Measurements from ENCODE around the gene PTPRD. TPM values are rescaled to one million over a fixed set of nuclear protein-coding genes. Genes with fewer than 3 reads are reported as not detected.
"Not testable (repeated sequence)": the region's sequence is repeated elsewhere in the genome, so short reads cannot be mapped to it uniquely, and the experiment has no call there.

The PTPRD gene
- total RNA-seq, 1 donor: 0.52 TPM

- no peaks in the 10 kb centered on the region for H3K9me3 ChIP-seq (ENCODE audit: low read depth, low read length)
- H3K4me1 ChIP-seq (ENCODE audit: insufficient read depth, low read length): no peaks in the 10 kb centered on the region
- H3K4me3 ChIP-seq (ENCODE audit: low read length): no peak overlapping the region
- no peaks in the 10 kb centered on the region for H3K27me3 ChIP-seq (ENCODE audit: insufficient read depth, low read length)
These were observed 1889.6 kb downstream of the PTPRD start for GRCh38 chr9:8723195-8723594.

DNA sequence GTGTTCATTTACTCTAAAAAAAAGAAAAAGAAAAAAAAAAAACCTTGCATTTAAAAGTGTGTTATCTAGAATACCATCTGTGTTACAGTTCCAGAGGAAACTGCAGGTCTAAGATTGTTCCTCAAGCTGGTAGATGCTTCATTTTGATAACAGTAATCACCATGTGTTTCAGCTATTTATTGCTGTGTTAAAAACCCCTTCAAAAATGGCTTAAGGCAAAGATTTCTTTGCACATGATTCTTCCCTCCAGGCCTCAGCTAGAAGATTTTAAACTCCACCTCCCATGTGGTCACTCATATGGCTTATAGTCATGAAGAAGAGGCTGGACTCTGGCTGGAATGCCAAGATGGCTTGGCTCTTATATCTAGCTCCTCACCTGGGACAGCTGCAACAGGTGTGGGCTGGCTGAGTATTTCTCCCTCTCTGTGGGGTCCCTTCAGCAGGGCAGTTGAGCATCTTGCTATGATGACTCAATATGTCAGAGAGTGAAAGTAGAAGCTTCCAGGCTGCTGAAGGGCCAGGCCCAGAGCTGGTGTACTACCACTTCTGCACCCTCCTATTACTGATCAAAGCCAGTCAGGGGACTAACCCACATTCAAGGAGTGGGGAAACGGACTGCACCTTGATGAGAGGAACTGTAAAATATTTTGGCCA is 1892.8 kb downstream of the PTPRD start:
- Histone ChIP-seq H3K9me3 (ENCODE audit: low read depth, low read length) (no peaks in the 10 kb centered on the region), H3K4me1 (ENCODE audit: insufficient read depth, low read length) (no peaks in the 10 kb centered on the region)

DNA sequence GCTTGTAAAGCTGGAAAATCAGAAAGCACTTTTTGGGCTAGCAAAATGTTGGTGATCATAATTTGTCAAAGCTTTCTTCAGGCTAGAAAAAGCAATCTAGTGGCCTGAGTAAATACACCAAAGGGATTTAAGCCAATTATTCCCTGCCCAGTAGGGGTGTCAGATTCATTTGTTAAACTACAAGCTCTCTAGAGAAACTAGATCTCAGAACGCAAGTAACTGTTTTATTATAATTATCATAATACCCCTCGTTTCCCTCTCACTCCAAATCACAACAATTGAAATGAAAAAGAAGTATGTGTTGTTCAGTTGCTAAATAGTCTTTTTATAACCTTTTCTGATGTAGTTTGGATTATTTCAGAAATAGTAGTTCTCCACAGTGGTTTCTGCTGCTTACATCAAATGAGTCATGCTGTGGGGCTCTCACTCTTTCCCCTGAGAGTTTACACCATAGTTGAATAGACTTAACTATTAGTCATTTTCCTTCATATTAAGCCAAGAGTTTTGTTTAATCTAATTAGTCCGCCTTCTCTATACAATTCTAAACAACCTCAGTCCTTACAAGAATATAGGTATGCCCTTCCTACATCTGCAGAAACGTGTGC is 1894.6 kb downstream of the PTPRD start:
- Histone ChIP-seq H3K27me3 (ENCODE audit: insufficient read depth, low read length) (no peaks in the 10 kb centered on the region), H3K9me3 (ENCODE audit: low read depth, low read length) (no peaks in the 10 kb centered on the region), H3K4me1 (ENCODE audit: insufficient read depth, low read length) (no peaks in the 10 kb centered on the region), H3K4me3 (ENCODE audit: low read length) (no peak overlapping the region)

More for the DNA sequence above, 1892.8 kb downstream of the PTPRD start:
- H3K27me3 ChIP-seq (ENCODE audit: insufficient read depth, low read length): no peaks in the 10 kb centered on the region
- no peak overlapping the region for H3K4me3 ChIP-seq (ENCODE audit: low read length)

GRCh38 chr9:8717146-8717545 is 1895.7 kb downstream of the PTPRD start:
- Histone ChIP-seq H3K27me3 (ENCODE audit: insufficient read depth, low read length) (no peaks in the 10 kb centered on the region), H3K9me3 (ENCODE audit: low read depth, low read length) (no peaks in the 10 kb centered on the region), H3K4me1 (ENCODE audit: insufficient read depth, low read length) (no peaks in the 10 kb centered on the region), H3K4me3 (ENCODE audit: low read length) (no peak overlapping the region)

DNA sequence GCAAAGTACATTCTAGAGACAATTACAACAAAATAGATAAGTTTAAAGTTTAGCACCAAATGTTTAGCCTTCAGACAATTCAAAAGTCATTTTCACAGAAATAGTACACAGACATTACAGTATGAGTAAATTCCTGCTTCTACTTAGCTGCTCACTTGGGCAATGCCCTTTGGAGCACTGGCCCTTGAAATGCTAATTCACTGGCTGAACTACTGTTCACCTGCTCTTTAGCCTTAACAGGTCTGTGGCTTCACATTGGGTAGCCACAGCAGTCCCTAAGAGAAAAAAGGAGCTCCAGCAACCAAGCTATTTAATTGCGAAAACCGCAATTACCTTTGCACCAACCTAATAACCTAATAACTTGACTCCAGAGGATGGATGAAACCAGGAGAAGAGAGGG is 1897.0 kb downstream of the PTPRD start:
- no peaks in the 10 kb centered on the region for H3K27me3 ChIP-seq (ENCODE audit: insufficient read depth, low read length)
- no peaks in the 10 kb centered on the region for H3K9me3 ChIP-seq (ENCODE audit: low read depth, low read length)
- H3K4me3 ChIP-seq (ENCODE audit: low read length): no peak overlapping the region
- no peaks in the 10 kb centered on the region for H3K4me1 ChIP-seq (ENCODE audit: insufficient read depth, low read length)

GRCh38 chr9:8713811-8714165 is 1899.0 kb downstream of the PTPRD start:
- H3K27me3 ChIP-seq (ENCODE audit: insufficient read depth, low read length): no peaks in the 10 kb centered on the region
- no peak overlapping the region for H3K4me3 ChIP-seq (ENCODE audit: low read length)
- no peaks in the 10 kb centered on the region for H3K4me1 ChIP-seq (ENCODE audit: insufficient read depth, low read length)
- no peaks in the 10 kb centered on the region for H3K9me3 ChIP-seq (ENCODE audit: low read depth, low read length)

- Histone ChIP-seq H3K9me3 (ENCODE audit: low read depth, low read length) (no peaks in the 10 kb centered on the region), H3K4me3 (ENCODE audit: low read length) (no peak overlapping the region), H3K4me1 (ENCODE audit: insufficient read depth, low read length) (no peaks in the 10 kb centered on the region), H3K27me3 (ENCODE audit: insufficient read depth, low read length) (no peaks in the 10 kb centered on the region)
These were observed 1899.5 kb downstream of the PTPRD start for GRCh38 chr9:8713149-8713810.

GRCh38 chr9:8709731-8710130 is 1903.1 kb downstream of the PTPRD start:
- Histone ChIP-seq H3K4me1 (ENCODE audit: insufficient read depth, low read length) (no peaks in the 10 kb centered on the region), H3K27me3 (ENCODE audit: insufficient read depth, low read length) (no peaks in the 10 kb centered on the region), H3K4me3 (ENCODE audit: low read length) (no peak overlapping the region), H3K9me3 (ENCODE audit: low read depth, low read length) (no peaks in the 10 kb centered on the region)

DNA sequence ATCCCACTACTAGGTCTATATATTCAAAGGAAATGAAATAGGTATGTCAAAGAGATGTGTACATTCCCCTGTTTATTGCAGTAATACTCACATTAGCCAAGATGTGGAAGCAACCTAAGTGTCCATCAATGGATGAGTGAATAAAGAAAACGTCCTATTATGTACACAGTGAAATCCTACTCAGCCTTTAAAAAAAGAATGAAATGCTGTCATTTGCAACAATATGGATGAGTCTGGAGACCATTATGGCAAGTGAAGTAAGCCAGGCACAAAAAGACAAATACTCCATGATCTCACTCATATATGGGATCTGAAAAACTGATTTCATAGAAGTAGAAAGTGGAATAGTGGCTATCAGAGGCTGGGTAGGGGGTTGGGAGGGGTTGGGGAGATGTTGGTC is 1904.1 kb downstream of the PTPRD start:
- Histone ChIP-seq H3K4me3 (ENCODE audit: low read length) (no peak overlapping the region), H3K4me1 (ENCODE audit: insufficient read depth, low read length) (no peaks in the 10 kb centered on the region), H3K27me3 (ENCODE audit: insufficient read depth, low read length) (no peaks in the 10 kb centered on the region)

GRCh38 chr9:8706998-8707397 is 1905.8 kb downstream of the PTPRD start:
- Histone ChIP-seq H3K4me1 (ENCODE audit: insufficient read depth, low read length) (no peaks in the 10 kb centered on the region), H3K9me3 (ENCODE audit: low read depth, low read length) (no peaks in the 10 kb centered on the region), H3K4me3 (ENCODE audit: low read length) (no peak overlapping the region), H3K27me3 (ENCODE audit: insufficient read depth, low read length) (no peaks in the 10 kb centered on the region)

More for the DNA sequence above, 1904.1 kb downstream of the PTPRD start:
- H3K9me3 ChIP-seq (ENCODE audit: low read depth, low read length): no peaks in the 10 kb centered on the region

GRCh38 chr9:8706531-8706930 is 1906.3 kb downstream of the PTPRD start:
- Histone ChIP-seq H3K4me3 (ENCODE audit: low read length) (no peak overlapping the region), H3K27me3 (ENCODE audit: insufficient read depth, low read length) (no peaks in the 10 kb centered on the region), H3K4me1 (ENCODE audit: insufficient read depth, low read length) (no peaks in the 10 kb centered on the region), H3K9me3 (ENCODE audit: low read depth, low read length) (no peaks in the 10 kb centered on the region)

DNA sequence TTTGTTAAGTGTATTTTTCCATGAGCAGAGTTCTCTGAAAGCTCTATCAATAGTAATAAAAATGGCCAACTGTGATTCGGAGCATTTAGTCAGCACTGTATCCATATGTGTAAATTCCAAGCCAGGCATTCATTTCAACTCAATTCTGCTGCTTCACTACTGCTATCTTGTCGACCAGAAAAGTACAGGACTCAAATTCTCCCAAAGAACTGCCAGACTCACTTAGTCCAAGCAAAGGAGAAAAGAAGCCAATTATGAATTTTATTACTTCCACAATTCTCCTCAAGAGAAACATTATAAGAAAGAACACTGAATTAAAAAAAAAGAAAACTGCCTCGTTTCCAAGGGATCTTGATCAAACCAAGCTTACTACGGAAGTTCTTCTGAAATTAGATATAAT is 1906.9 kb downstream of the PTPRD start:
- H3K27me3 ChIP-seq (ENCODE audit: insufficient read depth, low read length): no peaks in the 10 kb centered on the region
- H3K9me3 ChIP-seq (ENCODE audit: low read depth, low read length): no peaks in the 10 kb centered on the region
- no peak overlapping the region for H3K4me3 ChIP-seq (ENCODE audit: low read length)
- no peaks in the 10 kb centered on the region for H3K4me1 ChIP-seq (ENCODE audit: insufficient read depth, low read length)

DNA sequence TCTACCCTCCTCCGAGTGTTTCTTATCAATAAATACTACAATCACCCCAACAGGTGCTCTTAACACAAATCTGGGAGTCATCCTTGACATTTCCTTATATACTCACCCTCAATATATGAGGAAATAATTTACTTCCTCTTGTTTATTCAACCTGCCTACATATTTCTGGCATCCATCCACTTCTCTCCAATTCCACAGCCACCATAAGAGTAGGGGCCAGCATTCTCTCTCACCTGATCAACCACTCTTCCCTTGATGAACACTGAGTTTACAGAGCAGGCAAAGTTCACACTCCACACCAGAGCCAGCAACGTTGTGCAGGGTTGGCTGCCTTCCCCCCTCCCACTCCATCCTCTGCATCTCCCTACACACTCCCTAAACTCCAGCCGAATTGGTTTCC is 1908.9 kb downstream of the PTPRD start:
- Histone ChIP-seq H3K4me3 (ENCODE audit: low read length) (no peak overlapping the region), H3K4me1 (ENCODE audit: insufficient read depth, low read length) (no peaks in the 10 kb centered on the region), H3K27me3 (ENCODE audit: insufficient read depth, low read length) (no peaks in the 10 kb centered on the region), H3K9me3 (ENCODE audit: low read depth, low read length) (no peaks in the 10 kb centered on the region)

DNA sequence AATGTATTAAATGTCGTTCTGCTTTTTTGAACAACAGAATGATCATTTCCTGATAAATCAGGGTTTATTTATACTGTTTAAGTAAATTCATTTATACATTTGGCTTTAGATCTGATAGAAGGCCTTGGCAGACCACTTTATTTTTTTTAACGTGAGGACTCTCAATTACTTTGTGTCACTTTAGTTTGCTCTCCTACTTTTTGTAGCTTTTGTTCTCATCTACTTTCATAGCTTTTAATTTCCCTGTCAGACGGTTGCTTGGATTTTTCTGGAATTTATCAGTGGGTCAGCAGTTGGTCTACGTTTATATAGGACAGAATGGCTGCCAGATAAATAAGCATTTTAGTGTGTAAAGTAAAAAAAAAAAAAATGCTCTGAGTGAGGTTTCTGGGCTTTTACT is 1910.9 kb downstream of the PTPRD start:
- H3K4me3 ChIP-seq (ENCODE audit: low read length): no peak overlapping the region
- H3K4me1 ChIP-seq (ENCODE audit: insufficient read depth, low read length): no peaks in the 10 kb centered on the region
- no peaks in the 10 kb centered on the region for H3K9me3 ChIP-seq (ENCODE audit: low read depth, low read length)
- no peaks in the 10 kb centered on the region for H3K27me3 ChIP-seq (ENCODE audit: insufficient read depth, low read length)

DNA sequence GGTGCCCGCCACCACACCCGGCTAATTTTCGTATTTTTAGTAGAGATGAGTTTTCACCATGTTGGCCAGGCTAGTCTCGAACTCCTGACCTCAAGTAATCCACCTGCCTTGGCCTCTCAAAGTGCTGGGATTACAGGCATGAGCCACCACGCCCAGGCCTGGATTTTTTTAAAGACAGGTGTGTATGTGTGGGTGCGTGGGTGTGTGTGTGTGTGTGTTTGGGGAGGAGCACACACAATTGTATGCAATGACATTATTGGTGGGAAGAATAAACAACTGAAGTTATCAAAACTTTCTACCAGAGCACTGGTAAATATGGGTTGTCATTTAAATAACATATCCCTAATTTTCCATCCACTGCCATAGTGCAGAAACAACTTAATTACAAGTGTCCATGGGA is 1915.2 kb downstream of the PTPRD start:
- H3K9me3 ChIP-seq (ENCODE audit: low read depth, low read length); H3K27me3 ChIP-seq (ENCODE audit: insufficient read depth, low read length); H3K4me3 ChIP-seq (ENCODE audit: low read length); H3K4me1 ChIP-seq (ENCODE audit: insufficient read depth, low read length): not testable (repeated sequence)

DNA sequence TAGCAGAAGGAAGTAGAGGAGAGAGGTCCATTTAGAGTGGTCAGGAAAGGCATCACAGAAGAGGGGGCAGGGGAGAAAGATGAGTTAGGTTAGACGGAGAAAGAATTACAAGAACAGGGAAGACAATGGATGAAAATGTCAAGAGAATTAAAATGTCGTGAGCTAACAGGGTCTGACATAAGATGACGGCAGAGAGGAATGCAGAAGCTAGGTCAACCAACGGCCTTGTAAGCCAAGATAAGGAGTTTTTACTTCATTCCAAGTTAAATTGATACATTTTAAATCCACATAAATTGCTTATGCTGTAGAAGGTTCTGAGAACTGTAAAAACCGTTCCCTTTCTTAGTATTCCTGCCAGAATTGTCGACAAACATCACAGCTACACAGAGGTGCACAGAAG is 1916.3 kb downstream of the PTPRD start:
- Histone ChIP-seq H3K9me3 (ENCODE audit: low read depth, low read length) (no peaks in the 10 kb centered on the region), H3K4me1 (ENCODE audit: insufficient read depth, low read length) (no peaks in the 10 kb centered on the region), H3K4me3 (ENCODE audit: low read length) (no peak overlapping the region), H3K27me3 (ENCODE audit: insufficient read depth, low read length) (no peaks in the 10 kb centered on the region)
